HUES48 (cell line): ENCODE measurements around the gene MYBPC1.

Source experiments
- H3K27ac ChIP-seq: one replicate; pipeline ENCODE4 v1.7.0; 2013; ENCODE audit warnings: low read depth, low read length, inconsistent platforms
- H3K27me3 ChIP-seq: 2 replicates; pipeline ENCODE4 v1.6.1; 2013; ENCODE audit warnings: mild to moderate bottlenecking, low read length; ENCODE audit not compliant: control insufficient read depth, insufficient read depth
- H3K36me3 ChIP-seq: 2 replicates; pipeline ENCODE4 v1.6.1; 2013; ENCODE audit warnings: low read length; ENCODE audit not compliant: control insufficient read depth, insufficient read depth
- H3K4me1 ChIP-seq: 2 replicates; pipeline ENCODE4 v1.6.1; 2013; ENCODE audit warnings: mild to moderate bottlenecking, low read length; ENCODE audit not compliant: control insufficient read depth, insufficient read depth
- H3K4me3 ChIP-seq: 2 replicates; pipeline ENCODE4 v1.5.1; 2013; ENCODE audit warnings: mild to moderate bottlenecking, low read depth, low read length
- H3K9ac ChIP-seq: 2 replicates; pipeline ENCODE4 v1.6.1; 2013; ENCODE audit warnings: mild to moderate bottlenecking, low read depth, low read length, moderate library complexity
- H3K9me3 ChIP-seq: 2 replicates; pipeline ENCODE4 v1.6.1; 2013; ENCODE audit warnings: low read length; ENCODE audit not compliant: control insufficient read depth, insufficient read depth

The MYBPC1 gene

GRCh38 chr12:101696251-101697196, 101.8 kb downstream of the MYBPC1 start:
- H3K9me3 ChIP-seq, result no peaks in the 10 kb centered on the region
- no peak overlapping the region for H3K27ac ChIP-seq
- peak overlapping the region; percentile 55; the same call in 1 of the 2 replicates for H3K9ac ChIP-seq
- H3K27me3 ChIP-seq, result peaks cover 19% of the 10 kb centered on the region
- H3K36me3 ChIP-seq, result no peaks in the 10 kb centered on the region
- H3K4me3 ChIP-seq, result peak overlapping the region; percentile 86
- peaks cover 13% of the 10 kb centered on the region for H3K4me1 ChIP-seq

- H3K36me3 ChIP-seq, result no peaks in the 10 kb centered on the region
- H3K9me3 ChIP-seq, result no peaks in the 10 kb centered on the region
- H3K9ac ChIP-seq, result peak within 1 kb of the TSS; percentile 81
- peak within 1 kb of the TSS; percentile 7 for H3K27ac ChIP-seq
- H3K27me3 ChIP-seq, result peaks cover 19% of the 10 kb centered on the region
- H3K4me3 ChIP-seq, result peak within 1 kb of the TSS; percentile 86
- peaks cover 13% of the 10 kb centered on the region for H3K4me1 ChIP-seq
Observed at GRCh38 chr12:101697197-101697929, 102.6 kb downstream of the MYBPC1 start, which contains the start of gene CHPT1. Gene CHPT1, plus strand, starts transcription at chr12:101697640. Its CDS starts 222 bp downstream, at chr12:101697862.

- Histone ChIP-seq H3K9me3 (no peaks in the 10 kb centered on the region), H3K9ac (peak overlapping the region; percentile 81), H3K27ac (no peak overlapping the region), H3K4me1 (peaks cover 13% of the 10 kb centered on the region), H3K4me3 (peak overlapping the region; percentile 86), H3K27me3 (peaks cover 19% of the 10 kb centered on the region), H3K36me3 (no peaks in the 10 kb centered on the region)
Observed at GRCh38 chr12:101697930-101698799, 103.4 kb downstream of the MYBPC1 start.

GRCh38 chr12:101698800-101699347, 104.1 kb downstream of the MYBPC1 start:
- Histone ChIP-seq H3K9me3 (no peaks in the 10 kb centered on the region), H3K36me3 (no peaks in the 10 kb centered on the region), H3K4me1 (peaks cover 15% of the 10 kb centered on the region), H3K4me3 (peak overlapping the region; percentile 86), H3K27me3 (peaks cover 19% of the 10 kb centered on the region), H3K9ac (no peak overlapping the region), H3K27ac (no peak overlapping the region)

- no peaks in the 10 kb centered on the region for H3K36me3 ChIP-seq
- H3K9ac ChIP-seq, result no peak overlapping the region
- H3K4me1 ChIP-seq, result peaks cover 15% of the 10 kb centered on the region
- H3K27ac ChIP-seq, result no peak overlapping the region
- H3K4me3 ChIP-seq, result no peak overlapping the region
- no peaks in the 10 kb centered on the region for H3K9me3 ChIP-seq
- peaks cover 19% of the 10 kb centered on the region for H3K27me3 ChIP-seq
Observed at GRCh38 chr12:101700299-101700820, 105.6 kb downstream of the MYBPC1 start.

- Histone ChIP-seq H3K4me1 (peaks cover 7% of the 10 kb centered on the region), H3K9ac (no peak overlapping the region), H3K27ac (no peak overlapping the region), H3K36me3 (no peaks in the 10 kb centered on the region), H3K27me3 (no peaks in the 10 kb centered on the region), H3K9me3 (no peaks in the 10 kb centered on the region), H3K4me3 (no peak overlapping the region)
Observed at GRCh38 chr12:101703487-101703886, 108.7 kb downstream of the MYBPC1 start.

- H3K36me3 ChIP-seq, result no peaks in the 10 kb centered on the region
- H3K9me3 ChIP-seq, result no peaks in the 10 kb centered on the region
- no peak overlapping the region for H3K27ac ChIP-seq
- no peak overlapping the region for H3K4me3 ChIP-seq
- H3K9ac ChIP-seq, result no peak overlapping the region
- no peaks in the 10 kb centered on the region for H3K27me3 ChIP-seq
- peaks cover 3% of the 10 kb centered on the region; the same call in 1 of the 2 replicates for H3K4me1 ChIP-seq
Observed at GRCh38 chr12:101706403-101706802, 111.6 kb downstream of the MYBPC1 start.

GRCh38 chr12:101707131-101707782, 112.5 kb downstream of the MYBPC1 start:
- H3K27me3 ChIP-seq, result no peaks in the 10 kb centered on the region
- peaks cover 3% of the 10 kb centered on the region; the same call in 1 of the 2 replicates for H3K4me1 ChIP-seq
- no peaks in the 10 kb centered on the region for H3K9me3 ChIP-seq
- no peak overlapping the region for H3K4me3 ChIP-seq
- no peak overlapping the region for H3K27ac ChIP-seq
- H3K36me3 ChIP-seq, result no peaks in the 10 kb centered on the region
- no peak overlapping the region for H3K9ac ChIP-seq

GRCh38 chr12:101710288-101710687, 115.5 kb downstream of the MYBPC1 start:
- no peak overlapping the region for H3K9ac ChIP-seq
- no peaks in the 10 kb centered on the region for H3K27me3 ChIP-seq
- no peak overlapping the region for H3K27ac ChIP-seq
- no peaks in the 10 kb centered on the region for H3K36me3 ChIP-seq
- H3K4me3 ChIP-seq, result no peak overlapping the region
- H3K9me3 ChIP-seq, result no peaks in the 10 kb centered on the region
- no peaks in the 10 kb centered on the region for H3K4me1 ChIP-seq
